Activated B cell treated with CpG ODN at 0.5 μM for 24 hours (primary cell): ENCODE data around the gene ZNF555. TPM values are rescaled to one million over a fixed set of nuclear protein-coding genes. Genes with fewer than 3 reads are reported as not detected.
"Not testable (repeated sequence)": the region's sequence is repeated elsewhere in the genome, so short reads cannot be mapped to it uniquely, and the experiment has no call there.

Source experiments
- ATAC-seq: fragments of 200-7000 bp; cut with Tn5 transposase; one replicate; pipeline ENCODE4 v1.10.0; 2021; ENCODE audit warnings: low read depth, mild to moderate bottlenecking, moderate library complexity
- CTCF ChIA-PET: fragments of 350-600 bp; sonication (Branson Sonifier 250); formaldehyde crosslinking; loops from one replicate; lab custom pipeline; 2021; ENCODE audit warnings: antibody characterized with exemption; lab: Charles Lee
- POLR2A ChIA-PET: fragments of 350-600 bp; sonication (Branson Sonifier 250); formaldehyde crosslinking; loops from one replicate; lab custom pipeline; 2021; ENCODE audit warnings: antibody characterized with exemption; lab: Charles Lee
- DNase-seq: peaks from one replicate; pipeline ENCODE4 v3.0.0; 2022
- H3K27ac Mint-ChIP-seq: one replicate; pipeline ENCODE4 v1.8.0; 2020; ENCODE audit warnings: mixed read lengths
- H3K27me3 Mint-ChIP-seq: one replicate; pipeline ENCODE4 v1.8.0; 2021; ENCODE audit warnings: mixed read lengths
- H3K36me3 Mint-ChIP-seq: one replicate; pipeline ENCODE4 v1.8.0; 2021; ENCODE audit warnings: low read depth, mixed read lengths
- H3K4me1 Mint-ChIP-seq: one replicate; pipeline ENCODE4 v1.8.0; 2021; ENCODE audit warnings: mixed read lengths
- H3K4me3 Mint-ChIP-seq: one replicate; pipeline ENCODE4 v1.8.0; 2020; ENCODE audit warnings: mild to moderate bottlenecking, mixed read lengths
- H3K9me3 Mint-ChIP-seq: one replicate; pipeline ENCODE4 v1.8.0; 2020; ENCODE audit warnings: mixed read lengths
- intact Hi-C: fragments of 100-400 bp; cut with micrococcal nuclease; formaldehyde crosslinking; loops from one replicate; pipeline ENCODE4 v1.15.1; 2024
- total RNA-seq: library from RNA; stranded (reverse); gene quantifications from 2 replicates; pipeline ENCODE4 v1.2.3, GENCODE V29; 2022
- TF ChIP-seq, protein P1 (sequence below): fragments of 200-600 bp; IDR thresholded peaks from one replicate; pipeline ENCODE4 v1.8.0; 2022; ENCODE audit warnings: antibody characterized with exemption, mild to moderate bottlenecking

ZNF555 gene
- total RNA-seq, 1 donor from 2014 or later = 8.4 TPM

DNA sequence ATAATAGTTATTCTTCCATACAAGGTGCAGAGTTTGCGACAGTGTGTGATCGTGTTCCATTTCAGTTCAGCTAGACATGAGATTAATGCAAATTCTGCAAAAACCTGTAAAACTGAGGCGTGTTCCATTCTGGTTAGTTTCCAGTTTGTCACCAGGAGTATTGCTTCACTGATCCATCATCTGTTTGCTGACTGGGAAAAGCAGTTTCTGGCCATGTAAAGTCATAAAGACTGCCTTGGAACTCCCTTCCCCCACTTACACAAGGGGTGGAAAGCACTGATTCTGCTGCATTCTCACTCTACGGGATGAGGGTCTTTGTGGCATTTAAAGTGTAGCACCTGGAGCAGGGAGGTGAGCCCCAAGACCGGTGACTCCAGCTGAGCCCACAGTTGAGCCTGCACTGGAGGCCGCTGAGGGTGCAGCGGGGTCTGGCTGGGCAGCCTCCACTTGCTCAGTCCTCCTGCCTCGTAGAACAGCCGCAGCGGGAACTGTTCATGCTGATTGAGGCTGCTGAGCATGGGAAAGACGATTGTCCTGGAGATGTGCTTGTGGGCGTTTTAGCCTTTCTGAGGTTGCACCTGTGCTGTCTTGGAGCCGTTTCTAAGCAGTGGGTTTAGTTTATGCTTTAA, 61.4 kb downstream of the ZNF555 start:
- no peak overlapping the region for H3K27ac Mint-ChIP-seq
- H3K4me3 Mint-ChIP-seq = no peak overlapping the region
- H3K27me3 Mint-ChIP-seq = no peaks in the 10 kb centered on the region
- no peaks in the 10 kb centered on the region for H3K9me3 Mint-ChIP-seq
- ATAC-seq (no peak), DNase-seq (no peak)
- intact Hi-C loops = loop anchor here (5.0 kb wide), 1 partner anchor 860 kb away; the partner anchor contains the start of genes APBA3 and MRPL54
- H3K36me3 Mint-ChIP-seq = peaks cover 6% of the 10 kb centered on the region
- ChIA-PET CTCF (no interaction called here), POLR2A (no interaction called here)
- TF ChIP-seq, protein P1, sequence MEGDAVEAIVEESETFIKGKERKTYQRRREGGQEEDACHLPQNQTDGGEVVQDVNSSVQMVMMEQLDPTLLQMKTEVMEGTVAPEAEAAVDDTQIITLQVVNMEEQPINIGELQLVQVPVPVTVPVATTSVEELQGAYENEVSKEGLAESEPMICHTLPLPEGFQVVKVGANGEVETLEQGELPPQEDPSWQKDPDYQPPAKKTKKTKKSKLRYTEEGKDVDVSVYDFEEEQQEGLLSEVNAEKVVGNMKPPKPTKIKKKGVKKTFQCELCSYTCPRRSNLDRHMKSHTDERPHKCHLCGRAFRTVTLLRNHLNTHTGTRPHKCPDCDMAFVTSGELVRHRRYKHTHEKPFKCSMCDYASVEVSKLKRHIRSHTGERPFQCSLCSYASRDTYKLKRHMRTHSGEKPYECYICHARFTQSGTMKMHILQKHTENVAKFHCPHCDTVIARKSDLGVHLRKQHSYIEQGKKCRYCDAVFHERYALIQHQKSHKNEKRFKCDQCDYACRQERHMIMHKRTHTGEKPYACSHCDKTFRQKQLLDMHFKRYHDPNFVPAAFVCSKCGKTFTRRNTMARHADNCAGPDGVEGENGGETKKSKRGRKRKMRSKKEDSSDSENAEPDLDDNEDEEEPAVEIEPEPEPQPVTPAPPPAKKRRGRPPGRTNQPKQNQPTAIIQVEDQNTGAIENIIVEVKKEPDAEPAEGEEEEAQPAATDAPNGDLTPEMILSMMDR = no peak
- peaks cover 10% of the 10 kb centered on the region for H3K4me1 Mint-ChIP-seq

DNA sequence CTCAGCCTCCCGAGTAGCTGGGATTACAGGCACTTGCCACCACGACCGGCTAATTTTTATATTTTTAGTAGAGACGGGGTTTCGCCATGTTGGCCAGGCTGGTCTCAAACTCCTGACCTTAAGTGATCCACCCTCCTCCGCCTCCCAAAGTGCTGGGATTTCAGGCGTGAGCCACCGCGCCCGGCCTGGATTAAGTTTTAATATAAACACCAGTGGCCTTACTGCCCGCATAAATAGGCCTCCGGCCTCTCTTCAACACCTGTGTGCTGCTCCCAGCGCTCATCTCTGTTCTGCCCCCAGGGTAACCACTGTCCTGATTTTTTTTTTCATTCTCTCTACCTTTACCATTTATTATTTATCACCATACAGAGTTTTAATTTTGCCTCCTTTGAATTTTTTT, 62.1 kb downstream of the ZNF555 start:
- peaks cover 10% of the 10 kb centered on the region for H3K4me1 Mint-ChIP-seq
- POLR2A ChIA-PET, DNase-seq, H3K27me3 Mint-ChIP-seq, CTCF ChIA-PET, H3K4me3 Mint-ChIP-seq, ATAC-seq, H3K9me3 Mint-ChIP-seq, H3K27ac Mint-ChIP-seq, H3K36me3 Mint-ChIP-seq: not testable (repeated sequence)
- intact Hi-C loops = loop anchor here (5.0 kb wide), 1 partner anchor 859 kb away; the partner anchor contains the start of genes APBA3 and MRPL54

DNA sequence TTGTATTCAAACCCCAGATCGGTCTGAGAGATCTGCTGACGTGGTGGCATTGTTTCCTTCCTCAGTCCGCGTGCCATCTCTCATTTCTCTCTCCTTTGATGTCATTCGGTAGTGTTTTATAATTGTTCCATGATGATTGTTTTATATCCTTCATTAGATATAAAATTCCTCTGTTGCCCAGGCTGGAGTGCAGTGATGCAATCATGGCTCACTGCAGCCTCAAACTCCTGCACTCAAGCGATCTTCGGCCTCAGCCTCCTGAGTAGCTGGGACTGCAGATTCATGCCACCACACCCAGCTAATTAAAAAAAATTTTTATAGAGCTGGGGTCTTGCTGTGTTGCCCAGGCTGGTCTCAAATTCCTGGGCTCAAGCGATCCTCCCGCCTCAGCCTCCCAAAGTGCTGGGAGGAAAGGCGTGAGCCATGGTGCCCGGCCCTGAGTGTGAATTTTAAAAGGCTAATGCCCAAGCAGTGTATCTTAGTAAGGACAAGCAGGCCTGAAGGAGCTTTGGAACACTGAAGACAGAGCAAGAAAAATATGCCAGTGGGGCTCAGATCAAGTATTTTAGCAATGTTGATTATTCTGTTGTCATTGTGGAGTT, 64.7 kb downstream of the ZNF555 start:
- TF ChIP-seq, protein P1 = no peak
- no peak for ATAC-seq
- intact Hi-C loops = no loop called here
- Mint-ChIP-seq H3K4me1 (peaks cover 10% of the 10 kb centered on the region), H3K4me3 (no peak overlapping the region), H3K9me3 (no peaks in the 10 kb centered on the region), H3K36me3 (no peaks in the 10 kb centered on the region), H3K27me3 (no peaks in the 10 kb centered on the region), H3K27ac (no peak overlapping the region)
- ChIA-PET CTCF (no interaction called here), POLR2A (no interaction called here)
- DNase-seq = no peak

DNA sequence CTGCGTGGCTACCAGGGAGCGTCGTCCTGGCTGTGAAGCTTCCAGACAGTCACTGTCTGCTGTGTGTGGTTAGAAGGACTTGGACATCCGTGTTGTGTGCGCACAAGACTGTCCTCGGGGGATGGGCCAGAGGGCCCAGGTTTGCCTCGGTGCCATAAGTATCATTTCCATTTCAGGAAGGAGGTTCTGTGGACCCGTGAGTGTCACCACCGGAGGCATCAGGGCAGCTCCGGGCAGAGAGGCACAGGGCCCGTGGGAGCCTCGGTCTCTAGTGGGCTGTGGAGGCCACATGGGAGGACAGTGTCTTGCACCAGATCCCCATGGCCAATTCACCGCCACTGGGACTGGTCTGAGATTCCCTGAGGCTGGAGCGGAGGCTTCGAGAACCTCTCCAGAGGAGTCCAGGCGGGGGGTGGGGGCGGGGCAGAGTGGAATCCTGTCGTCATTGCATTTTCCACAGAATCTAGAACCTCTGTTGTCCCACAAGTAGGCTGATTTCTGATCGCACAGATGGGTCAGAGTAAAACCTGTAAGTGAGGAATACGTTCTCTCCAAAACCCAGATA, 65.4 kb downstream of the ZNF555 start:
- CTCF ChIA-PET = no interaction called here
- POLR2A ChIA-PET = no interaction called here

More for the DNA sequence above, 65.4 kb downstream of the ZNF555 start:
- Mint-ChIP-seq H3K9me3 (no peaks in the 10 kb centered on the region), H3K27me3 (no peaks in the 10 kb centered on the region), H3K27ac (no peak overlapping the region), H3K4me1 (peaks cover 7% of the 10 kb centered on the region), H3K4me3 (no peak overlapping the region), H3K36me3 (no peaks in the 10 kb centered on the region)
- TF ChIP-seq, protein P1 = no peak
- DNase-seq = no peak
- no peak for ATAC-seq
- intact Hi-C loops = no loop called here

Other genes with a start within 250 kb of the ZNF555 start
- 34.8 and 35.4 TPM in 2 replicates for gene GNG7, start 138.8 kb upstream of the ZNF555 start, total RNA-seq
- 6.4 and 7.7 TPM in 2 replicates for gene DIRAS1, start 120.1 kb upstream of the ZNF555 start, total RNA-seq
- 33.8 and 34.3 TPM in 2 replicates for gene SLC39A3, start 101.5 kb upstream of the ZNF555 start, total RNA-seq
- 45.6 and 47.3 TPM in 2 replicates for gene SGTA, start 58.2 kb upstream of the ZNF555 start, total RNA-seq
- 101 and 104 TPM in 2 replicates for gene THOP1, start 56.0 kb upstream of the ZNF555 start, total RNA-seq
- gene ZNF554, start 21.6 kb upstream of the ZNF555 start, total RNA-seq = 2.7 and 3.1 TPM in 2 replicates
- gene ZNF556, start 25.9 kb downstream of the ZNF555 start, total RNA-seq = not detected in 2 replicates
- gene ZNF57, start 59.5 kb downstream of the ZNF555 start, total RNA-seq = 4.6 and 5.3 TPM in 2 replicates
- 5.2 and 6.7 TPM in 2 replicates for gene ZNF77, start 103.5 kb downstream of the ZNF555 start, total RNA-seq
- gene TLE6, start 136.1 kb downstream of the ZNF555 start, total RNA-seq = 0.42 and 0.93 TPM in 2 replicates
- 0.58 and 0.66 TPM in 2 replicates for gene TLE2, start 187.8 kb downstream of the ZNF555 start, total RNA-seq
- 323 TPM in 2 replicates for gene TLE5, start 221.0 kb downstream of the ZNF555 start, total RNA-seq